Islet precursor cell (in vitro differentiated cells): ENCODE measurements around the gene TGM2.

Experiments used
- DNase-seq: peaks from one replicate; pipeline ENCODE4 v3.0.0-alpha.2; 2018

TGM2 gene

DNA sequence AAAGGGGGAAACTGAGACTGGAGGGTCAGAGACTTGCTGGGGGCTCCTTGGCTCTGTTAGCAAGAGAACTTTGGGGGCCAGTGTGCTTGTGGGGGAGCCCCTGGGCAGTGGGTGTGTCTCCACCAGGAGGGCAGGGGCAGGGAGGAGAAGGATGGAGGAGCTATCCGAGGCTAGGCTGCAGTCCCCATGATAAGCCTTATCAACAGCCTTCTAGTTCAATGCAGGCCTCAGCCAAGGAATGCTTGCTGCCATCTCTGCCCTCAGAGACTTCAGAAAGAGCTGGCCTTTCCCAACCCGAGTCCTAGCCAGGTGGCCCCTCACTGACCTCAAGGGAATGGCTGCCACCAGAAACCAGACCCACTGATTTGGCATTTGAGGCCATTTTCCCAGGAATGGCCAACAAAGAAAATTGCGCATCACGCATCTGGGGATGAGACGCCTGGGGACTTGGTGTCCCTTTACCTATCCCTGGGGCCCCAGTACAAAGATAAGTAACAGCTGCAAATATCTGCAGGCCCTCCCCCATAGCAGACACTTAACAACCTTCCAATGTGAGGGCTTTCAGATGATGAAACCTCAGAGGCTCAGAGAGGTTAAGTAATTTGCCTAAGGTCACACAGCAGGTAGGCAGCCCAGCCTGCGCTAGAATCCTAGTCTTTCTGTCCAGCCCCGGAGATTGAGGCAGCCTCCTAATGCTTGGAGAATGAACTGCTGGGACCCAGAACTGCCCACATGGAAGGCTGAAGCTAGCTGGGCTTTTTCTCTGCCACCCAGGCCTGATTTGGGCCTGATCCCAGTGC is 4.9 kb downstream of the TGM2 start:
- DNase-seq: no peak

DNA sequence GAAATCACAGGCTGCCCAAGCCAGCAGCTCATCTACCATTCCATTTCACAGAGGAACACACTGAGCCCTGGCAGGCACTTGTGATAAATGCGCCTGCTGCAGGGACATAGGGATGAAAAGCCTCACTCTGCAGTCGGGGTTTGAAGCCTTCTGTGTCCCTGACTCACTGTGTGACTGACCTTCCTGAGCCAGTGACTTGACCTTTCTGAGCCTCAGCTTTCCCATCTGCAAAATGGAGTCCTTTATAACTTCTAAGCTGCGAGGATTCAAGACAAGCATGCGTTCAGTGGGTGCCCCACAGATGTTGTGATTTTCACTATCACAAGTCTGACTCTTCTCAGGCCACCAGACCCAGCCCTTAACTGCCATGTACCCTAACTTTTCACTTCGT is 5.5 kb downstream of the TGM2 start:
- DNase-seq: no peak

DNA sequence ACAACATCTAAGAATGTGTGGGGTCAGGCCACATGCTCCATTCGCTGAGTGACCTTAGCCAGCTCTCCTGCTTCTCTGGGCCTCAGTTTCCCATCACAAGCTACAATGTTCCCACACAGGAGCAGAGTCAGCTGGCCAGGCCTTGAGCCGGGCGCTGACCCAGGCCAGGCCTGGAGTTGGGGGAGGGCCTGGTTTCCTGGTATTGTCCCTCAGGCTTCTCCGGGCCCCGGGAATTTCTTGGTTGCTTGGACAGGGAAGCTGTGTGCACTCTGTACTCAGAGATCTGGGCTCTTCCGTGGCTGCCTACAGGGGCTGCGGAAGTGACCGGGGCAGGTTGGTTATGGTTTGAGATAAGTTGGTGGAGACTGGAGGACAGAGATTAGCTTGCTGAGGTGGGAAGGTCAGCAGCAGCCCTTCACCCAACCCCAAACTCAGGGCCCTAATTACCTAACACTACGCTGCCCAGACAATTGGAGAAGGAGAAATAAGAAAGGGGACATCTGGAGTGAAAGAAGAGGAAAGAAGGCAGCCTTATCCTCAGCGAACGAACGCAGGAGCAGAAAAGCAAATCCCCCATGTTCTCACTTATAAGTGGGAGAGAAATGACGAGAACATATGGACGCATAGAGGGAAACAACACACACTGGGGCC is 6.2 kb downstream of the TGM2 start:
- no peak for DNase-seq

DNA sequence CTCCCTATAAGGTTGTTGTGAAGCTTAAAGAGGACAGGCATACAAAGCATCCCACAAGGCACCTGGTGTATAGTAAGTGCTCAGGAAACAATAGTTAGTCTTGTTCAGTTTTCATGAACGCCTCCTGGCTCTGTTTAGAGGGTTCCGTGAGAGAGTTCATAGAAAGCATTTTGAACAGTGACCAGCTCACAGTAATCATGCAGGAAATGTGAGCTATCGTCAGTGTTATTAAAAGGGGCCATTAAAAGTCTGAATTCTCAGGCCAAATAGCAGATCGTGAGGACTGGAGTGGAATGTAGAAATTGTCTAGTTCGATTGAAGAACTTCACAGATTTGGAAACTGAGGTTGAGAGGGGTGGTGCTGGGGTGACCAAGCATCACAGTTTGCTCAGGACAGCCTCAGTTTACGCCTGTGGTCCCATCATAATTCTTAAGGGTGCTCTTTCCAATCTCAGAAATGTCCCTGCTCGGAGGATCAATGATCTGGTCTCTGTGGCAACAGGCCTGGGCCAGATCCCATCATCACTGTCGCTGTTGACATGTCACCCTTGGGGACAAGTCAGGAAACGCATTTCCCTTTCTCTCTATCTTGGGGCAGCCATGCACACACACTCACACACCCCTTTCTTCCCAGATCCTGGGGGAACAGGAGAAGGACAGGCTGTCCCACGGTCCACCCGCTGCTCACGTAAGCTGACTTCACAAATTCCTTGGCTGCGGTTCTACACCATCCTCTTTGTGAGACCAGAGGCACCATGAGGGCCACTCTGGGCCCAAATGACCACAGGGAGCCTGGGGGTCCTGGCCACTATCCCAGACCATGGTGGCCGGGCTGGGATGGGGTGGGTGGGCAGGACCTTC is 7.2 kb downstream of the TGM2 start:
- DNase-seq: no peak

DNA sequence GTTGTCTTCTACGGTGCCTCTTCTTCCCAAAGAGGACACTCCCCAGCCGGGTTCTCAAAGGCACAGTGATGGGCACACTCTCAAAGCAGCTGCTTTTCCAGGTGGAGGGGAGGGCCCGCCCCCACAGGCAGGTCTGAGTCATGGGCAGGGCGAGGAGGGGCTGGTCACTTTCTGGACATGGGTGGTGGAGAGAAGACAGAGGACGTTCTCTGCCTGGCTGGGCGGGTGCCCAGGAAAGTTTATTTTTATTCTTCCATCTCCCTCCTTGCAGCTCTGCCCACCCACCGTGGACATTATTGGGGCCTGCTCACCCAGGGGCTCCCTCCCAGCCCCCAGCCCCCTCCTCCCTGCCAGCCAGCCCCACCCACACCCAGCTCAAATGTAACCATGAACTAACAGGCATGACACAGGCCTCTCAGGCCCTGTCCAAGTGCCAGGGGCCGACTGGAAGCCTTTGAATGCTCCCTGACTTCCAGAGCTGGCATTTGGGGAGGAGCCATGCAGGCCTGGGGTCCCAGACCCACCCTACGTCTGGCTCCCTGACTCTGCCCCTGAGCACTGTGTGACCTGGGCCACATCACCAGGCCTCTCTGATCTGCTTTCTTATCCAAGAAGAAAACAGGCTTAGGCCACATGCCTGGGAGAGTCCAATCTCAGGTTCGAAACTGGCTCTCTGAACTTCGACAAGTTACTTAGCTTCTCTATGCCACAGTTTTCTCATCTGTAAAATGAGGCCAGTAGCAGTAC is 8.0 kb downstream of the TGM2 start:
- no peak for DNase-seq

DNA sequence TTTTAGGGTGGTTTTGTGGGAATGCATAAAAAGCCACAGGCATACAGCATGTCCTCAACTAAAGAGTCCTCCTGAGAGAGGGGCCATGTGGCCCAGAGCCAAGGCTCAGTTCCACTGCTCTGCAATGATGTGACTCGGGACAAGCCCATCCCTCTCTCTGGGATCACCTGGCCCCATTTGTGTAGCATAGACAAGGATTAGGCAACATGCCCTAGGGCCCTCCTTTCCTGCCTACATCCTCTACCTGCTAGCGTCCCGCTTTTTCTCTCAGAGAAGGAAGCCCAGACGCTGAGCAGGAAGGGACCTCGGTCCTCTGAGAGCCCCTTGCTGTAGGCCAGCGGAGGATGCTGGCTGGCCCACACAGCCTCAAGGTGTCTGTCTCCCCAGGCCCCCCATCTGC is 8.8 kb downstream of the TGM2 start:
- DNase-seq: no peak

DNA sequence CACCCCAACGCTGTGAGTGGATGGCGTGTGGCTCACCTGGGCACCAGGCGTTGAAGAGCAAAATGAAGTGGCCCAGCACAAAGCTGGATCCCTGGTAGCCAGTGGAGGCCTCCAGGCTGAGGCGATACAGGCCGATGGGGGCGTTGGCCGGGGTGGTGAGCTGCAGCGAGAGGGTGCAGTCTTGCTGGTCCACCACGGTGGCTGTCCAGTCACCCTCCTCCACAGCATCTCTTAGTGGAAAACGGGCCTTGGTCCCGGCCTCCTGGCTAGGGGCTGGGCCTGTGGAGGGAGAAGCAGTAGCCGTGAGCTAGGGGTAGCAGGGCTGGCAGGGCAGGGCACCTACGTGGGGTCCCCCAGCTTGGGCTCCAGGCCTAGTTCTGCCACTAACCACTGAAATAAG is 9.3 kb downstream of the TGM2 start:
- no peak for DNase-seq

DNA sequence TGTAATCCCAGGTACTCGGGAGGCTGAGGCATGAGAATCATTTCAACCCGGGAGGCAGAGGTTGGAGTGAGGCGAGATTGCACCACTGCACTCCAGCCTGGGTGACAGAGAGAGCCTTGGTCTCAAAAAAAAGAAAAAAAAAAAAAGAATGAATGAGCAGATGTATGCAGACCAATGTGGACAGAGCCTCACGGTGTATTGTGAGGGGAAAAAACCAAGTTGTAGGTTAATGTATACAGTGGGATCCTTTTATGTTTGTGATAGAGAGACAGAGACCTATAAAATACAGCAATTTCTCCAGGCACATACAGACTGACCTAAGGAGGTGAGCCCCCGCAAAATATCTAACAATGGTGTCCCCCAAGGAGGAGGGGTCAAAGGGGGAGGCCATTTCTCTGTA is 11.7 kb downstream of the TGM2 start:
- DNase-seq: no peak

DNA sequence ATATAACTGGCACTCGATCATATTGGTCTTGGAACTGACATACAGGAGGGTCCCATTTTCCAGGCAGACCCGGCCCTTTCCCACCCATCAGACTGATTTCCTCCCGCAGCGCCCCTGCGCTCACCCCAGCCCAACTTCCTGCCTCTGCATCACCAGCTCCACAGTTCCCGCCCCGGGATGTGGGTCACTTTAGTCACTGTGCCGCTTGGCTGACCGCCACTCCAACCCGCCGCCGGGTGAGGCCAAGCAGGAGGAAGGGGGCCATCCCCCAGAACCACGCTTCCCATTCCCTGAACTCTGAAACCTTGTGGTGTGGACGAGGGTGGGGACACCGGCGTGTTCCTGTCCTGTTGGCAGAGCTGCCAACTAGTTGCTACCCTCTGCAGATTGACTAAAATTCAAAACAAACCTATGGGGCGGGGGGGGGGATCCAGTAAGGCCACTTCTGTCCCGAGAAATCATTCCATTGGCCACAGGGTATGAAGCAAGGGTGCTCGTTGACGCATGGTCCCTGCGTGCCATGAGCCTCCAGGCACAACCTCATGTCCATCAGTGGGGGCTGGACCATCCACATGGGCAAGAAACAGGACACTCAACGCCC is 12.3 kb downstream of the TGM2 start:
- no peak for DNase-seq

DNA sequence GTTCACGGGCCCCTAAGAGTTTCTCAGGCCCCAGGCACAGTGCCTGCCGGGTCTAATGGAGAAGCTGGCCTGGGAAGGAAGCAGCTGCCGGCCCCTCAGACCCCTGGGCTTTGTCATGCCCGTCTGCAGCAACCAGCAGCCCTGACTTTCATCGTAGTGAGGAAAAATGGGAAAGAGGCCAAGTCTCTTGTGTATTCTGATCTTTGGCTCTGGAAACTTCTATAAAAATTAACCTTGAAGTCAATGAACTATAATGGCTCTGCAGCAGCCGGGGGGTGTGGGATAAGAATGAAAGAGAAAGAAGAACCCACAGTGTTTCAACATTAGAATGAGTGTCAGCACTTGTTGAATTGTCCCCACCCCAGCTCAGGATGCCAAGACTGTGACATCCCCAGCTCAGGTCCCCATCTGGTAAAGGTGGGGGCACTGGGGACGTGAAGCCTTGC is 12.9 kb downstream of the TGM2 start:
- no peak for DNase-seq

DNA sequence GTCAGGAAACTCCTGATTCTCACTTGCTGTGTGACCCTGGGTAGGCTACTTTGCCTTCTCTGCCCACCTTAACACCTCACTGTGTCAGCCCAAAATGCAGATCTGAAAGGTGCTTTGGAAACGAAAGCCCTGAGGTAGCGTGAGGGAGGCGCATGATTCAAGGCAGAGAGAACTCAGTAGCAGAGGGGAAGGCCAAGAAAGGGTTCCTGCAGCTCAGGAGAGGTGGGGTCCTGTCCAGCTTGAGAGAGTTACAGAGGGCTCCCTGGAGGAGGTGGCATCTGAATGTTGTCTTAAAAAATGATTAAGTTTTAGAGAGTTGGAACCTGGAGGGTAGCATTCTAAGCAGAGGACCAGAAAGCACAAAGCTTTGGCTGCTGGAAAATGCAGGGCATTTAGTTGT is 13.6 kb downstream of the TGM2 start:
- DNase-seq: no peak

DNA sequence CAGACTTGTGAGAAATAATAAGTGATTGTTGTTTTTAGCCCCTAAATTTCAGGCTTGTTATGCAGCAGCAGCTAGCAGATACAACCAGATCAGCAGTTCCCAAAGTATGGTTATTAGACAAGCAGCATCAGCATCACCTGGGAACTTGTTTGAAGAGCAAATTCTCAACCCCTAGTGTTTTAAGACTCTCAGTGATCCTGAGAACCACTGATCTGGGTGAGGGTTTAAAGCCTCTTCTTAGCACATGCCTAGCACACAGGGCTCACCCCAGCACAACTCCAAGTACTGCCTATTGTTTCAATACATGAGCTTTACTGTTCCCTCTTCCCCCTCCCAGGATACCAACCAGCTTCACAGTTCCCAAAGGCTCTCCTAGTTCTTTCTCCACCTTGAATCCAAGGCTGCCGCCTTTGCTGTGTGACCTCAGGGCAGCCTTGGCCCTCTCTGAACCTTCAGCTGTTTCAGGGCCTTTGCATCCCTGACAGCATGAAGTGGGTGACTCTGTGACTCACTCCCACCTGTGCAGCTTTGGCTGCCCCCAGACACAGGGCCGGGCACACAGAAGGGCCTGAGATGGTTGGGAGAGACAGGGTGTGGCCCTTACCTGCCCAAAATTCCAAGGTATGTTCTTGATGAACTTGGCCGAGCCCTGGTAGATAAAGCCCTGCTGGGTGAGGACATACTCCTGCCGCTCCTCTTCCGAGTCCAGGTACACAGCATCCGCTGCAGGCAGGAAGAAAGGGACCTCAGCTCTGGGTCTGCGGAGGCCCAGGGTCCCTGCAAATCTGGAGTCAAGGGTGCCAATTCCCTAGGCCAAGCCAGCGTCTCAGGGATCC is 14.5 kb downstream of the TGM2 start:
- DNase-seq: no peak

DNA sequence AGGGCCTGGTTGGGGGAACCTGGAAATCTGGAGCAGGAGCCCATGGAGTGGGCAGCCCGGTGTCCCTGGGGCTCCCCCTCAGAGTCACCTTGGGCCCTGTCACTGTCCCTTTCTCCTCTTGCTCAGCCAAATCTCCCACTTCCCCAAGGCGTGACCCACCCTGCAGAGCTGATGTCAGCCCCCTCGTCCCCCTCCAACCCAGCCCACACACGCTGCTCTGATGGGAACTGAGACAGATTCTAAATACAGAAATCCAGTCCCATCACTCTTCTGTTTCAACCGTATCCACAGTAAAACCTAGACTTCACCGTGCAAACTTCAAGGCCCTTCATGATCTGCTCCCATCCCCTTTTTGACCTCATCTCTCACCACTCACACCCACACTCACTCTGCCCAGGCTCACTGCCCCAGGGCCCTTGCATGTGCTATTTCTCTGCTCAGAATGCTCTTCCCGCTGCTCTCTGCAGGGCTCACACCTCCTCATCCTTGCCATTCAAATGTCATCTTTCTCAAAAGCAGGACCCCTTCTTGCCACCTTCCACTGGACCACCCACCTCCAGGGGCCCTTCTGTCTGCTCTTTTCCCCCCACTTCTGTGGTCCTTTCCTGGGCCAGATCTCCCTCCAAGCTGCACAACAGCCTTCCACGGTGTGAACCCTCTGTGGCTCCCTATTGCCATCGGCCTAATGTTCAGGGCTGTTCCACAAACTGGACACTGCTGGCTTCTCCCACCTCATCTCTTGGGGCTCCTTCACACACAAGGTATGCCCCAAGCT is 16.6 kb downstream of the TGM2 start:
- DNase-seq: no peak

DNA sequence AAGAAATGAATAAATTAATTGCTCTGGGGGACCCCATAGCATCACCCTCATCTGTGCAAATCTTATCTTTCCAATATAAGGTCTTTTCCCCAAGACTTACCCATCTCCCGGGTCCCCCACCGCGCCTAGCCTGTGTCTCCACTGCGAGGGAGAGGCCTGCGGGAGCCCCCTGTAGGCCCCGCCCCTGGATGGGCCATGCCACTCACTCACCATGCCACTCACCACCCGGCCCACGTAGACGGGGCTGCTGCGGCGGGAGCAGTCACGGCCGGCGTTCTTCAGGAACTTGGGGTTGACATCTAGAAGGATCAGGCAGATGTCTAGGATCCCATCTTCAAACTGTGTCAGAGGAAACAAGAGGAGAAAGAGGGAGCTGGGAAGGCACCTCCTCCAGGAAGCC is 17.3 kb downstream of the TGM2 start:
- no peak for DNase-seq

DNA sequence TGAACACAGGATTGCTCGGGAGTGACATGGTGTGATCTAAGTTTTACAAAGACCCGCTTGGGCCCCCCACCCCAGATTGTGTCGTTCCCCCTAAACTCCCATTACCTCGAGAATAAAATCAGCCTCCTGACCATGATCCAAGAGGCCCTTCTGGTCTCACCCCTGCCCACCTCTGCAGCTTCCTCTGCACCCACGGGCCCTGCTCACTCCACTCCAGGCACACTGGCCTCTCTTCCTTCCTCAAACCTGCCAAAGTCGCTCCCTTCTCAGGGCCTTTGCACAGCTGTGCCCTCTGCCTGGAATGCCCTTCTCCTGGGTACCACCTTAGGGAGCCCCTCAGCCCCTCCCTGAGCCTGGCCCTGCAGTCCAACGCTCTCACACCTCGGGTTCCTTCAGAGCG is 17.9 kb downstream of the TGM2 start:
- DNase-seq: no peak

DNA sequence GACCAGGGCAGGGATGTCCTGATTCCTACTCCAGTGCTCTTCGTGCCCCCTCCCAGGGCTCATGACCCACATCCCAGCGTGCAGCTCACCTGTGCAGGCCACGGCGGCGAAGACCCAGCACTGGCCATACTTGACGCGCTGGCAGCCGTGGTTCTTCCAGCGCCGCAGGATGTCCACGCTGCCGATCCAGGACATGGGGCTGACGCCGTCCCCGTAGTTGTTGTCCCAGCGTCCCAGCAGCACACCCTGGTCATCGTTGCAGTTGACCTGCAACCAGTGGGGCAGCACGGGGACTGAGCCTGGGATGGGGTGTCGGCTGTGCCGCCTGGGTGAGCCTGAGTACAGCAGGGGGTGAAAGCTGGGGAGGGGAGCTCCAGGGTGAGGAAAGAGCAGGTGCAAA is 18.4 kb downstream of the TGM2 start:
- no peak for DNase-seq

DNA sequence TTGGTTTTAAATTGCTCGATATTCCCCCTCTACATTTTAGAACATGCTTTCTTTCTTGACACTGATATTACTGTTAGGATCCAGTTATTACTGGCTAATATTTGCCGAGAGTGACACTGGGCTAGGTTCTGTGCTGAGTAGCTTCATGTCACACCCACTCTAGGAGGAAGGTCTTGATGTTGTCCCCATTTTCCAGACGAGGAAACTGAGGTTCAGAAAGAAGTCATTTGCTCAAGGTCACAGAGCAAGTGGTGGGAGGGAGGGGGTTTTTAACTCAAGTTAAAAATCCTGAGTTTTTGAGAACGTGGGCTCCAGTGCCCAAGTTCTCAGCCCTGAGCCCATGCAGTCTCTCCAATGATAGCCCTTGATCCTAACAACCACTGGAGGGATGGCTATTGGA is 18.9 kb downstream of the TGM2 start:
- no peak for DNase-seq

DNA sequence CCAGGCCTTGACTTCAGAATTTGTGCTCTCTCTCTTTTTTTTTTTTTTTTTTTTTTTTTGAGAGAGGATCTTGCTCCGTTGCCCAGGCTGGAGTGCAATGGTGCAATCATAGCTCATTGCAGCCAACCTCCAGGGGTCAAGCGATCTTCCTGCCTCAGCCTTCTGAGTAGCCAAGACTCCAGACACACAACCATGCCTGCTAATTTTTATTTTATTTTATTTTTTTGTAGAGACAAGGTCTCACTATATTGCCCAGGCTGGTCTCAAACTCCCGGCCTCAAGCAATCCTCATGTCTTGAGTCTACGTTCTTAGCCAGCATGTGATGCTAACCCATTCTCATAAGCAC is 19.4 kb downstream of the TGM2 start:
- DNase-seq: no peak

DNA sequence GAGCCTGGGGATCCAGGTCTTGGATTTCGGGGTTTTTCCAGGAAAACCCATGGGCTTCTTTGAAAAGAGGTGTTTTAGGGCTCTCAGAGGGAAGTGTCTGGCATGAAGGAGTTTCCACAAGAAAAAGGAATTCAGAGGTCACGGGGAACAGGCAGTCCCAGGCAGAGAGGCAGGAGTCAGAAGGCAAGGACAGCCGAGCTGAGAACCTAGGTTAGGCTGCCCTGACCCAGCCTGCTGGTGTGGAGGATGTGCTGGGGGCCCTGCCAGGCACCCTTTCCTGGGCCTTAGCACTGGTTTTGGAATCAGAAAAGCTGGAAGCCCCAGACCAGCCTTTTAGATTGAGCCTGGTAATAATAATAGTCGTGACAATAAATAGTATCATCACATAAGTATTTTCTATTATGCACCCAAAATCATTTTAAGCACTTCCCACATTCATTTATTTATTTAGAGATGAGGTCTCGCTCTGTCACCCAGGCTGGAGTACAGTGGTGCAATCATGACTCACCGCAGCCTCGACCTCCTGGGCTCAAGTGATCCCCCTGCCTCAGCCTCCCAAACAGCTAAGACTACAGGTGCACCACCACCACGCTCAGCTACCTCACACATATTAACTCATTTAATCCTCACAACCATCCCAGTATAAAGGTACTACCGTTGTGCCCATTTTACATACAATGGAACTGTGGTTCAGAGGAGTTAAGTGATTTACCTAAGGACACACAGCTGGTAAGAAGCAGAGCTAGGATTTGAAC is 19.9 kb downstream of the TGM2 start:
- DNase-seq: no peak

DNA sequence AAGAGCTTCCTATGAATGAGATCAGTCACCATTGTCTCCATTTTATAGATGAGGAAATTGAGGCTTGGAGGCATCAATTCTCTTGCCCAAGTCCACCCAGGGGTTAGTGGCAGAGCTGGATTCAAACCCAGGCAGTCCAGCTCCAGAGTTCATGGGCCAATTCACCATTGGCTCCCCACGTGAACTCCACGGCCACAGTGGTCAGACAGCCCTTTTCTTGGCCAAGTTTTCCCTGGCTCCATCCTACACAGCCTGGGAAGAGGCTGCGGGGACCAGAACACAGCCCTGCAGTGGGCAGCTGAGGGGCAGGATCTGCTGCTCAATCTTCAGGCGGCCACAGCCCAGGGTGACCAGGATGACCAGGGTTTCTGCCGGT is 20.5 kb downstream of the TGM2 start:
- no peak for DNase-seq
